IPS-18a (cell line): ENCODE results near the gene SYNC.
"Not testable (repeated sequence)": the region's sequence is repeated elsewhere in the genome, so short reads cannot be mapped to it uniquely, and the experiment has no call there.

Source experiments
- H3K27ac ChIP-seq: one replicate; pipeline ENCODE4 v1.5.1; 2013; ENCODE audit warnings: low read length
- H3K27me3 ChIP-seq: one replicate; pipeline ENCODE4 v1.6.1; 2013; ENCODE audit warnings: mild to moderate bottlenecking, low read length; ENCODE audit not compliant: control insufficient read depth, insufficient read depth
- H3K36me3 ChIP-seq: one replicate; pipeline ENCODE4 v1.6.1; 2013; ENCODE audit warnings: low read depth, low read length; ENCODE audit not compliant: control insufficient read depth
- H3K4me1 ChIP-seq: one replicate; pipeline ENCODE4 v1.6.1; 2013; ENCODE audit warnings: low read depth, low read length; ENCODE audit not compliant: control insufficient read depth
- H3K4me3 ChIP-seq: one replicate; pipeline ENCODE4 v1.5.1; 2013; ENCODE audit warnings: low read length
- H3K9ac ChIP-seq: one replicate; pipeline ENCODE4 v1.6.1; 2013; ENCODE audit warnings: mild to moderate bottlenecking, low read length, moderate library complexity
- H3K9me3 ChIP-seq: one replicate; pipeline ENCODE4 v1.6.1; 2013; ENCODE audit warnings: low read depth, low read length; ENCODE audit not compliant: control insufficient read depth

SYNC gene

DNA sequence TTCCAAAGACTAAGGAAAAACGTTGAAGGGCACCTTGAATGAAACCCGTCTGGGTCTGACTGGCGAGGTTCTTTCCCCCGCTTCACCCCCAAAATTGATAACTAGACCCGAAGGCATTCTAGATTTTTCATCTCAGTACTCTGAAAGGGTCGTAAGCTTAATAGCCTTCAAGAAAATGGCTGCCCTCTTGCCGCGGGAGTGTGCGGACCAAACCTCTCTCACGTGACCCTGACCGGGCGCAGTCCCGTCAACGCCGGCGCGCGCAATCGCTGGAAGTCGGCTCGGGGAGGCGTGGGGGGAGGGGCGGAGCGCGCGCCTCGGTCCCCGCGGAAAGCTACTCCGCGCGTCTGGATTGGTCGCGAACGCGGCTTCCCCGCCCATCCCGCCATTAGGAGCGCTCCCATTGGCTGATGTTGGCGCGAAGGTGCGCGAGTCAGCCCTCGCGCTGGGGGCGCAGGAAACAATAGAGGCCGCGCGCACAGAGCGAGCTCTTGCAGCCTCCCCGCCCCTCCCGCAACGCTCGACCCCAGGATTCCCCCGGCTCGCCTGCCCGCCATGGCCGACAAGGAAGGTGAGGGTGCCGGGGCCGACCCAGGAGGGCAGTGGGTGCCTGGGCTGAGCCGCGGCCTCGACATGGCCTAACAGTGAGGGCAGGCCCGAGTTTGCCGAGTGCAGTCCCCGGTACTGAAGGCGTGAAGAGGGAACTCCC, 51.7 kb downstream of the SYNC start, which contains the start of gene RBBP4:
Gene RBBP4, plus strand, starts transcription at position 457 of the 709 bp plus-strand sequence. Its CDS starts 99 bp downstream, at position 556.
- Histone ChIP-seq H3K9ac (peak within 1 kb of the TSS; percentile 100), H3K4me1 (peaks cover 12% of the 10 kb centered on the region), H3K27me3 (no peaks in the 10 kb centered on the region), H3K9me3 (no peaks in the 10 kb centered on the region), H3K27ac (peak within 1 kb of the TSS; percentile 100), H3K36me3 (peaks cover 37% of the 10 kb centered on the region), H3K4me3 (peak within 1 kb of the TSS; percentile 94)

DNA sequence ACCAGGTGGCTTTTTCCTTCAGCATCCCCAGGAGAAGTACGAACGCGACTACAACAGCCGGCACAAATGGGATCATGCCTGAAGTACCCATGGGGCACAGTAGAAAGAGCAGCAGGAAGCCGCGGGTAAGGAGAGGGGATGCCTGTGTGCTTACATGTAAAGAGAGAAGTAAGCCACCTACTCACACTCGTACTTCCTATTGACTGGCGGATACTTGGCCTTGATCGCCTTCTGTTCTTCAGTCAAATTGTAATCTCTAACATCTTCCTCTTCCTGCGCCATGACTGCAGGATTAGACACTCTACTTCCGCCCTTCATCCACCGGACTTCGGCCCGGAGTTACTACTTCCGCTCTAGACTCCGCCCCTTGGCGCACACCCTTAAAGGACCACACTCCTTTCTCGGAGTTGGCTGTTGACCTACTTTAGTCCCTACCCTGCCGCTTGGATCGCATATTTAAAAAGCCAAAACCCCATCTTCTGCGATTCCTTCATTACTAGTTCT, 52.3 kb downstream of the SYNC start, which contains the start of gene ZBTB8OS:
Gene ZBTB8OS, minus strand, starts transcription at position 303 of the 504 bp plus-strand sequence. Its CDS starts 21 bp downstream, at position 282.
- Histone ChIP-seq H3K4me3 (peak within 1 kb of the TSS; percentile 94), H3K36me3 (peaks cover 31% of the 10 kb centered on the region), H3K27ac (peak within 1 kb of the TSS; percentile 100), H3K9me3 (no peaks in the 10 kb centered on the region), H3K9ac (peak within 1 kb of the TSS; percentile 100), H3K27me3 (no peaks in the 10 kb centered on the region), H3K4me1 (peaks cover 12% of the 10 kb centered on the region)

DNA sequence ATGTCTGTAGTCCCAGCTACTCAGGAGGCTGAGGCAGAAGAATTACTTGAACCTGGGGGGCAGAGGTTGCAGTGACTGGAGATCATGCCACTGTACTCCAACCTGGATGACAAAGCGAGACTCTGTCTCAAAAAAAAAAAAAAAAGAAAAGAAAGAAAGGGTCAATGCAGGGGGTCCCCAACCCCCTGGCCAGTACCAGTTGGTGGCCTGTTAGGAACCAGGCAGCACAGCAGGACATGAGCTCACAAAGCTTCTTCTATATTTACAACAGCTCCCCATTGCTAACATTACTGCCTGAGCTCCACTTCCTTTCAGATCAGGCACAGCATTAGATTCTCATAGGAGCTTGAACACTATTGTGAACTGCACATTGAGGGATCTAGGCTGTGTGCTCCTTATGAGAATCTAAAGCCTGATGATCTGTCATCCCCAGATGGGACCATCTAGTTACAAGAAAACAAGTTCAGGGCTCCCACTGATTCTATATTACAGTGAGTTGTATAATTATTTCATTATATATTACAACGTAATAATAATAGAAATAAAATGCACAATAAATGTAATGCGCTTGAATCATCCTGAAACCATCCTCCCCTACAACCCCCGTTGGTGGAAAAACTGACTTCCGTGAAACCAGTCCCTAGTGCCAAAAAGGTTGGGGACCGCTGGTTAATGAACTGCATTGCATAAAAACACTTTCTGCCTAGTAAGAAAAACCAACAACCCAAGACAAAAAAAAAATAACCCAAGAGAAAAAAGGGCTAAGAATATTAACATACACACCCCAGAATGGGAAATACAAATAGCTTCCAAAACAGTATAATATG, 55.0 kb downstream of the SYNC start:
- Histone ChIP-seq H3K36me3 (peaks cover 7% of the 10 kb centered on the region), H3K4me1 (peaks cover 6% of the 10 kb centered on the region), H3K4me3 (no peak overlapping the region), H3K27ac (no peak overlapping the region), H3K9ac (no peak overlapping the region), H3K27me3 (no peaks in the 10 kb centered on the region), H3K9me3 (no peaks in the 10 kb centered on the region)

DNA sequence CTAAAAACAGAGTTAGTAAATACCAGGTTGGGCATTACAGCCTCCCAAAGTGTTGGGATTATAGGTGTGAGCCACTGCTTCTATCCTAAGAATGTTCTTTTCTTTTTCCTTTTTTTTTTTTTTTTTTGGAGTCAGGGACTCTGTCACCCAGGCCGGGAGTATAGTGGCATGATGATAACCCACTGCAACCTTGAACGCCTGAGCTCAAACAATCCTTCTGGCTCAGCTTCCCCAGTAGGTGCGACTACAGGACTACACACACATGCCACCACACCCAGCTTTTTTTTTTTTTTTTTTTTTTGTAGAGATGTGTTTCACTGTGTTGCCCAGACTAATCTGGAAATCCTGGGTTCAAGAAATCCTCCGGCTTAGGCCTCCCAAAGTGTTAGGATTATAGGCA, 58.1 kb downstream of the SYNC start:
- no peaks in the 10 kb centered on the region for H3K36me3 ChIP-seq
- no peaks in the 10 kb centered on the region for H3K9me3 ChIP-seq
- peaks cover 3% of the 10 kb centered on the region for H3K4me1 ChIP-seq
- no peak overlapping the region for H3K9ac ChIP-seq
- H3K27ac ChIP-seq = no peak overlapping the region
- H3K27me3 ChIP-seq = no peaks in the 10 kb centered on the region
- H3K4me3 ChIP-seq = no peak overlapping the region

DNA sequence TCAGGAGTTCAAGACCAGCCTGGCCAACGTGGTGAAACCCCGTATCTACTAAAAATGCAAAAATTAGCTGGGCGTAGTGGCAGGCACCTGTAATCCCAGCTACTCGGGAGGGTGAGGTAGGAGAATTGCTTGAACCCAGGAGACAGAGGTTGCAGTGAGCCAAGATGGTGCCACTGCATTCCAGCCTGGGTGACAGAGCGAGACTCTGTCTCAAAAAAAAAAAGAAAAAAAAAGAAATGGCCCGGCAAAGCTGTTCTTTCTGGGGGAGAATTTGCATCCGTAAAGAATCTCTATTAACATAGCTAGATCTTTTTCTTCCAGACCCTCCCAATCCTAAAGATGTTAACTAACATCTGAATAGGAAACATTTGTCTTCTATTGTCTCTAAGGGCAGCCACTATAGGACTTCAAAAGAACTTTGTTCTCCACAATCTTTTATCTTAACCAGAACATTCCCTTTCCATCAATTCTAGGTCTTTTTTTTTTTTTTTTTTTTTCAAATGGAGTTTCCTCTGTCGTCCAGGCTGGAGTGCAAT, 60.2 kb downstream of the SYNC start:
- H3K36me3 ChIP-seq, H3K27me3 ChIP-seq, H3K27ac ChIP-seq, H3K9ac ChIP-seq, H3K4me1 ChIP-seq, H3K4me3 ChIP-seq, H3K9me3 ChIP-seq: not testable (repeated sequence)

DNA sequence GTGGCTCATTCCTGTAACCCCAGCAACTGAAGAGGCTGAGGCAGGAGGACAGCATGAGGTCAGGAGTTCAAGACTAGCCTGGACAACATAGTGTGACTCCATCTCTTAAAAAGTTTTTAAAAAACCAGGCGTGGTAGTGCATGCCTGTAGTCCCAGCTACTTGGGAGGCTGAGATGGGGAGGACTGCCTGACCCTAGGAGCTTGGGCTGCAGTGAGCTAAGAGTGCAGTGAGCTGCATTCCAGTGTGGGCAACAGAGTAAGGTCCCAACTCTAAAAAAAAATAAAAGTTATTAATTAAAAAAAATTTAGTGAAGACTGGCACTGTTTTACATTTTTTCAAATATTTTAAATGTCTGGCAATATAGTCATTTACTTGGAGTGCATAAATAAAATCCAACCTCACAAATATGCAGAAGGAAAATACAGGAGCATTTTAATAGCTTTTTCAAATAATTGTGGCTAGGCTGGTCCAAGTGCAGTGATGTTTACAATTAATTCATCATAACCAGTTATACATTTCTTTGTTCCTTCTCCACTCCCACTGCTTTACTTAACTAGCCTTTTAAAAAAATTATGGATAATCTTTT, 63.0 kb downstream of the SYNC start:
- no peaks in the 10 kb centered on the region for H3K27me3 ChIP-seq
- H3K36me3 ChIP-seq = no peaks in the 10 kb centered on the region
- no peaks in the 10 kb centered on the region for H3K9me3 ChIP-seq
- H3K4me1 ChIP-seq = peaks cover 21% of the 10 kb centered on the region
- no peak overlapping the region for H3K27ac ChIP-seq
- no peak overlapping the region for H3K4me3 ChIP-seq
- no peak overlapping the region for H3K9ac ChIP-seq

DNA sequence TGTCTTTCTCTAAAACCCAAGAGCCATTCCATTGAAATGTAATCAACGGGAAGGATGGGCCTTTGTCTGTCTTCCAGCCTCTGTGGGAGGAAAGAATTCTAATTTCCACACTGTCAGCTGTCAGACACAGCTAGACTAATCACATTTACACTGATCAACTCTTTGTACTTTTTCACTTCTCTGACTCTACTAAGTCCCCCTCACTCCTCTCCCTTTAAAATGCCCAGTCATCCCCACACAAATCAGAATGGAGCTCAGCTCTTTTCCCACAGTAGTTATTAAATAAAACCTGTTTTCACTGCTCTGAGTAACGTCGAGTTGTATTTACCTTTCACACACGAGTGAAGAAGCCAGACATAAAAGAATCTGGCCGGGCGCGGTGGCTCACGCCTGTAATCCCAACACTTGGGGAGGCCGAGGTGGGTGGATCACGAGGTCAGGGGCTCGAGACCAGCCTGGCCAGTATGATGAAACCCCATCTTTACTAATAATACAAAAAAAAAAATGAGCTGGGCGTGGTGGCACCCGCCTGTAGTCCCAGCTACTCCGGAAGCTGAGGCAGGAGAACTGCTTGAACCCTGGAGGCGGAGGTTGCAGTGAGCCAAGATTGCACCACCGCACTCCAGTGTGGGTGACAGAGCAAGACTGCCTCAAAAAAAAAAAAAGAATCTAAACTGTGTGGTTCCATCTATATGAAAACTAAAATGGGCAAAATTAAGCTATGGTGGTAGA, 65.5 kb downstream of the SYNC start:
- H3K4me3 ChIP-seq = no peak overlapping the region
- H3K27ac ChIP-seq = no peak overlapping the region
- no peaks in the 10 kb centered on the region for H3K27me3 ChIP-seq
- no peaks in the 10 kb centered on the region for H3K9me3 ChIP-seq
- peaks cover 36% of the 10 kb centered on the region for H3K4me1 ChIP-seq
- peaks cover 7% of the 10 kb centered on the region for H3K36me3 ChIP-seq
- H3K9ac ChIP-seq = peak overlapping the region; percentile 30

DNA sequence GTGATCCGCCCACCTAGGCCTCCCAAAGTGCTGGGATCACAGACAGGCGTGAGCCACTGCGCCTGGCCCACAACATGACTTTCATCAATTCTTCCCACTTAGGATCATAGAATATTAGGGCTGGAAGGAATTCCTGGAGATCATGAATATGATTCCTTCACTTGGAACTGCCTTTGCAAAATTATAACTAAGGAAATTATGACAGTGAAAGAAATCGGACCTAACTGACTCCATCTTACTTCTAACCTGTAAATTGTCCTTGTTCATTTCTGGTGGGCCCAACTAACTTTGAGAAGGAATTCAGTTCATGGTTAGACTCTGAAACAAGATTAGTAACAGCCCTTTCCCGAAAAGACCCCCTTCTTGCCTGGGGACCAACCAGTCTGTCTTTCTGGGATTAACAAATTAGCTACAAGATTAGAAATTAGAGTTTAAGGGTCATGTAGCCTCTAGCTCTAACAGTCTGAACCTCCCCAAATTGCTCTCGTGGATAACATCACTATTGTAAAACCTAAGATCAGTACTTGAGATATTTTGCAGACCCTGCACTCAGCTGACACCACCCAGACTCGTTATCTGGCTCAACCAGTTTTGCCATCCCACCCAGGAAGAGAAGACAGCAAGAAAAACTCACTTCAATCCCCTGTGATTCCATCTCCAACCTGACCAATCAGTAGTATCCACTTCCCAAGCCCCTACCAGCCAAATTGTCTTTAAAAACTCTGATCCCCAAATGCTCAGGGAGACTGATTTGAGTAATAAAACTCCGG, 66.9 kb downstream of the SYNC start:
- H3K4me1 ChIP-seq = peaks cover 33% of the 10 kb centered on the region
- H3K9me3 ChIP-seq = no peaks in the 10 kb centered on the region
- H3K9ac ChIP-seq = no peak overlapping the region
- H3K4me3 ChIP-seq = no peak overlapping the region
- H3K36me3 ChIP-seq = peaks cover 11% of the 10 kb centered on the region
- H3K27me3 ChIP-seq = no peaks in the 10 kb centered on the region
- H3K27ac ChIP-seq = no peak overlapping the region

DNA sequence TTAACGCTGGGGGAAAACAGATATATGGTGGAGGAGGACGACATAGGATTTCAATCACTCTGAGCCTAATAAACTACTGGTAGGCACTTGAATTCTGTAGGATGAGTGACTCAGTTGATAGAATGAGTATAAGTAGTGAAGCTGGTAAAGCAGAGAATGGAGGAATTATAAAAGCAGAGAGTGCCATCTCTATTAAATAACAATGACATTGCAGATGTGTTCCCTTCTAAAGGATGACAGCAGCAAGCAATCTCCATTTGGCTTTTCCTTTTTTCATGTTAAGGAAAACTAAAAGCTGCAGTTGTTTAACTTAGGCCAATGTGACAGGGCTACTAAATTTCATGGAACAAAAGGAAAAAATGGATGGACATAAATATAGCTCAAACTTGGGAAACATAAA, 69.7 kb downstream of the SYNC start:
- no peaks in the 10 kb centered on the region for H3K9me3 ChIP-seq
- peaks cover 15% of the 10 kb centered on the region for H3K36me3 ChIP-seq
- H3K4me3 ChIP-seq = peak overlapping the region; percentile 18
- no peak overlapping the region for H3K9ac ChIP-seq
- H3K27ac ChIP-seq = peak overlapping the region; percentile 16
- H3K27me3 ChIP-seq = no peaks in the 10 kb centered on the region
- H3K4me1 ChIP-seq = peaks cover 33% of the 10 kb centered on the region

DNA sequence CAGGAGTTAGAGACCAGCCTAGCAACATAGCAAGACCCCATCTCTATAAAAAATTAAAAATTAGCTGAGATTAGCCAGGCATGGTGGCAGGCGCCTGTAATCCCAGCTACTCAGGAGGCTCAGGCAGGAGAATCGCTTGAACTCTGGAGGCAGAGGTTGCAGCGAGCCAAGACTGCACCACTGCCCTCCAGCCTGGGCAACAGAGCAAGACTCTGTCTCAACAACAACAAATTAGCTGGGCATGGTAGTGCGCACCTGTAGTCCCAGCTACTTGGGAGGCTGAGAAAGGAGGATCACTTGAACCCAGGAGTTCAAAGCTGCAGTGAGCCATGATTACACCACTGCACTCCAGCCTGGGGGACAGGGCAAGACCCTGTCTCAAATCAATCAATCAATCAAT, 72.4 kb downstream of the SYNC start:
- H3K4me3 ChIP-seq, H3K27ac ChIP-seq, H3K9ac ChIP-seq, H3K27me3 ChIP-seq, H3K9me3 ChIP-seq: not testable (repeated sequence)
- H3K36me3 ChIP-seq = peaks cover 30% of the 10 kb centered on the region
- H3K4me1 ChIP-seq = peaks cover 15% of the 10 kb centered on the region
